ENCODE results near the gene SORCS2.

GRCh38 chr4:7737268-7737645 is 544.9 kb downstream of the SORCS2 start:
- TF ChIP-seq CTCF (IDR thresholded peaks at IDR 0.05) (no peak), POLR2A (IDR thresholded peaks at IDR 0.05) (no peak)

Data from Peyer's patch (tissue), 4 donors.